MM.1S (cell line): Measurements from ENCODE around the gene TCF23.

Experiments
- EZH2 ChIP-seq: fragments of 300-600 bp; sonication (generic); optimal IDR thresholded peaks from 2 replicates; pipeline ENCODE3; 2017; ENCODE audit warnings: low read depth, mild to moderate bottlenecking, antibody characterized with exemption, low read length, mixed read lengths
- EZH2phosphoT487 ChIP-seq: fragments of 300-600 bp; sonication (generic); IDR thresholded peaks from 2 replicates; pipeline ENCODE4 v1.6.1; 2018; ENCODE audit warnings: antibody characterized with exemption, low read length
- TF ChIP-seq, protein P1 (sequence below): fragments of 300-600 bp; sonication (generic); IDR thresholded peaks from 2 replicates; pipeline ENCODE4 v1.5.1; 2016; ENCODE audit warnings: antibody characterized with exemption, low read length, mixed read lengths

DNA sequence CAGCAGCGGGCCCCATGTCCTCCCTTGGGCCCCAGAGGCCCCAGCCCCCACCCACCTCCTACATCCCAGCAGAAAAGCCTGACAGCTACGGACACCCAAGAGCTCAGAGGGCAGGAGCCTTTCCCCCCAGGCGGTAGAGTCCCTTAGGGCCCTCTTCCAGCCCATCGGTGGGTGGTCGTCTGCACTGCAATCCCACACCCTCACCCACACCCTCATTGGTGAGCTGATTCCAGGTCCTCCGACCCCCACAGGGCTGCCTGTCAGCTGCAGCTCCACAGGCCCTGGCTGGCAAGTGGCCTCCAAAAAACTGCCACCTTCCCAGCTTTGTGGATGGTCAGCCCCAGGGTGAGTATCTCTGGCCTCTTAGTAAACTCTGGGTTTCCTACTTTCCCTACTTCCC lies 10.5 kb downstream of the TCF23 start:
- TF ChIP-seq, protein P1, sequence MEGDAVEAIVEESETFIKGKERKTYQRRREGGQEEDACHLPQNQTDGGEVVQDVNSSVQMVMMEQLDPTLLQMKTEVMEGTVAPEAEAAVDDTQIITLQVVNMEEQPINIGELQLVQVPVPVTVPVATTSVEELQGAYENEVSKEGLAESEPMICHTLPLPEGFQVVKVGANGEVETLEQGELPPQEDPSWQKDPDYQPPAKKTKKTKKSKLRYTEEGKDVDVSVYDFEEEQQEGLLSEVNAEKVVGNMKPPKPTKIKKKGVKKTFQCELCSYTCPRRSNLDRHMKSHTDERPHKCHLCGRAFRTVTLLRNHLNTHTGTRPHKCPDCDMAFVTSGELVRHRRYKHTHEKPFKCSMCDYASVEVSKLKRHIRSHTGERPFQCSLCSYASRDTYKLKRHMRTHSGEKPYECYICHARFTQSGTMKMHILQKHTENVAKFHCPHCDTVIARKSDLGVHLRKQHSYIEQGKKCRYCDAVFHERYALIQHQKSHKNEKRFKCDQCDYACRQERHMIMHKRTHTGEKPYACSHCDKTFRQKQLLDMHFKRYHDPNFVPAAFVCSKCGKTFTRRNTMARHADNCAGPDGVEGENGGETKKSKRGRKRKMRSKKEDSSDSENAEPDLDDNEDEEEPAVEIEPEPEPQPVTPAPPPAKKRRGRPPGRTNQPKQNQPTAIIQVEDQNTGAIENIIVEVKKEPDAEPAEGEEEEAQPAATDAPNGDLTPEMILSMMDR = no peak
- TF ChIP-seq EZH2 (no peak), EZH2phosphoT487 (no peak)
